IPS-15b (cell line): Measurements from ENCODE around the gene FYN.

Source experiments
- H3K27me3 ChIP-seq: one replicate; pipeline ENCODE4 v1.6.1; 2013; ENCODE audit warnings: low read length; ENCODE audit not compliant: control insufficient read depth, insufficient read depth
- H3K36me3 ChIP-seq: one replicate; pipeline ENCODE4 v1.6.1; 2013; ENCODE audit warnings: low read length; ENCODE audit not compliant: control insufficient read depth, insufficient read depth
- H3K4me1 ChIP-seq: one replicate; pipeline ENCODE4 v1.6.1; 2013; ENCODE audit warnings: mild to moderate bottlenecking, low read length; ENCODE audit not compliant: control insufficient read depth, insufficient read depth
- H3K4me3 ChIP-seq: one replicate; pipeline ENCODE4 v1.5.1; 2013; ENCODE audit warnings: low read depth, low read length
- H3K9ac ChIP-seq: one replicate; pipeline ENCODE4 v1.6.1; 2013; ENCODE audit warnings: low read depth, mild to moderate bottlenecking, low read length
- H3K9me3 ChIP-seq: one replicate; pipeline ENCODE4 v1.6.1; 2013; ENCODE audit warnings: mild to moderate bottlenecking, low read length; ENCODE audit not compliant: control insufficient read depth, insufficient read depth

FYN gene

GRCh38 chr6:111846066-111846465 is 27.2 kb downstream of the FYN start:
- peaks cover 14% of the 10 kb centered on the region for H3K4me1 ChIP-seq
- no peaks in the 10 kb centered on the region for H3K9me3 ChIP-seq
- no peak overlapping the region for H3K9ac ChIP-seq

GRCh38 chr6:111845441-111845871 is 27.8 kb downstream of the FYN start:
- H3K36me3 ChIP-seq, result no peaks in the 10 kb centered on the region
- H3K4me1 ChIP-seq, result peaks cover 14% of the 10 kb centered on the region
- no peak overlapping the region for H3K9ac ChIP-seq

More at GRCh38 chr6:111846066-111846465, 27.2 kb downstream of the FYN start:
- H3K36me3 ChIP-seq, result no peaks in the 10 kb centered on the region
- no peaks in the 10 kb centered on the region for H3K27me3 ChIP-seq
- no peak overlapping the region for H3K4me3 ChIP-seq

GRCh38 chr6:111844921-111845320 is 28.3 kb downstream of the FYN start:
- H3K9ac ChIP-seq, result no peak overlapping the region
- no peaks in the 10 kb centered on the region for H3K27me3 ChIP-seq
- no peaks in the 10 kb centered on the region for H3K9me3 ChIP-seq
- peaks cover 14% of the 10 kb centered on the region for H3K4me1 ChIP-seq
- no peaks in the 10 kb centered on the region for H3K36me3 ChIP-seq
- peak overlapping the region; percentile 24 for H3K4me3 ChIP-seq

More at GRCh38 chr6:111845441-111845871, 27.8 kb downstream of the FYN start:
- Histone ChIP-seq H3K27me3 (no peaks in the 10 kb centered on the region), H3K9me3 (no peaks in the 10 kb centered on the region), H3K4me3 (peak overlapping the region; percentile 24)

- Histone ChIP-seq H3K4me1 (peaks cover 14% of the 10 kb centered on the region), H3K9me3 (no peaks in the 10 kb centered on the region), H3K27me3 (no peaks in the 10 kb centered on the region), H3K36me3 (no peaks in the 10 kb centered on the region), H3K9ac (no peak overlapping the region), H3K4me3 (no peak overlapping the region)
Observed at GRCh38 chr6:111844376-111844775, 28.9 kb downstream of the FYN start.

GRCh38 chr6:111843347-111844147 is 29.7 kb downstream of the FYN start:
- Histone ChIP-seq H3K9me3 (no peaks in the 10 kb centered on the region), H3K4me3 (no peak overlapping the region), H3K4me1 (peaks cover 14% of the 10 kb centered on the region), H3K27me3 (no peaks in the 10 kb centered on the region), H3K9ac (no peak overlapping the region), H3K36me3 (no peaks in the 10 kb centered on the region)

GRCh38 chr6:111842891-111843290 is 30.4 kb downstream of the FYN start:
- H3K36me3 ChIP-seq, result no peaks in the 10 kb centered on the region
- no peak overlapping the region for H3K9ac ChIP-seq
- H3K4me3 ChIP-seq, result no peak overlapping the region
- no peaks in the 10 kb centered on the region for H3K9me3 ChIP-seq
- no peaks in the 10 kb centered on the region for H3K27me3 ChIP-seq
- H3K4me1 ChIP-seq, result peaks cover 14% of the 10 kb centered on the region

GRCh38 chr6:111842271-111842822 is 30.9 kb downstream of the FYN start:
- Histone ChIP-seq H3K9ac (no peak overlapping the region), H3K27me3 (no peaks in the 10 kb centered on the region), H3K4me3 (no peak overlapping the region), H3K36me3 (no peaks in the 10 kb centered on the region), H3K9me3 (no peaks in the 10 kb centered on the region), H3K4me1 (peaks cover 14% of the 10 kb centered on the region)

GRCh38 chr6:111841822-111842221 is 31.4 kb downstream of the FYN start:
- Histone ChIP-seq H3K9me3 (no peaks in the 10 kb centered on the region), H3K4me3 (no peak overlapping the region), H3K27me3 (no peaks in the 10 kb centered on the region), H3K36me3 (no peaks in the 10 kb centered on the region), H3K9ac (no peak overlapping the region), H3K4me1 (peaks cover 14% of the 10 kb centered on the region)

- Histone ChIP-seq H3K9ac (no peak overlapping the region), H3K36me3 (no peaks in the 10 kb centered on the region), H3K27me3 (no peaks in the 10 kb centered on the region), H3K4me3 (no peak overlapping the region), H3K9me3 (no peaks in the 10 kb centered on the region), H3K4me1 (peaks cover 17% of the 10 kb centered on the region)
Observed at GRCh38 chr6:111840803-111841202, 32.4 kb downstream of the FYN start.

- no peak overlapping the region for H3K9ac ChIP-seq
- H3K4me3 ChIP-seq, result no peak overlapping the region
- H3K9me3 ChIP-seq, result no peaks in the 10 kb centered on the region
- H3K36me3 ChIP-seq, result no peaks in the 10 kb centered on the region
- no peaks in the 10 kb centered on the region for H3K27me3 ChIP-seq
- peaks cover 6% of the 10 kb centered on the region for H3K4me1 ChIP-seq
Observed at GRCh38 chr6:111838749-111839484, 34.3 kb downstream of the FYN start.

GRCh38 chr6:111837641-111838500 is 35.4 kb downstream of the FYN start:
- peaks cover 4% of the 10 kb centered on the region for H3K4me1 ChIP-seq
- no peak overlapping the region for H3K4me3 ChIP-seq
- H3K27me3 ChIP-seq, result no peaks in the 10 kb centered on the region
- no peaks in the 10 kb centered on the region for H3K36me3 ChIP-seq
- no peak overlapping the region for H3K9ac ChIP-seq
- H3K9me3 ChIP-seq, result no peaks in the 10 kb centered on the region
